GM18498 (cell line): ENCODE data around the gene MARVELD1.
"Not testable (repeated sequence)": the region's sequence is repeated elsewhere in the genome, so short reads cannot be mapped to it uniquely, and the experiment has no call there.

ENCODE experiments used
- ATAC-seq: cut with Tn5 transposase; IDR thresholded peaks from one replicate; pipeline ENCODE4 v1.9.1; 2021; ENCODE audit warnings: mild to moderate bottlenecking, moderate library complexity; ENCODE audit not compliant: unreplicated experiment

MARVELD1 gene

DNA sequence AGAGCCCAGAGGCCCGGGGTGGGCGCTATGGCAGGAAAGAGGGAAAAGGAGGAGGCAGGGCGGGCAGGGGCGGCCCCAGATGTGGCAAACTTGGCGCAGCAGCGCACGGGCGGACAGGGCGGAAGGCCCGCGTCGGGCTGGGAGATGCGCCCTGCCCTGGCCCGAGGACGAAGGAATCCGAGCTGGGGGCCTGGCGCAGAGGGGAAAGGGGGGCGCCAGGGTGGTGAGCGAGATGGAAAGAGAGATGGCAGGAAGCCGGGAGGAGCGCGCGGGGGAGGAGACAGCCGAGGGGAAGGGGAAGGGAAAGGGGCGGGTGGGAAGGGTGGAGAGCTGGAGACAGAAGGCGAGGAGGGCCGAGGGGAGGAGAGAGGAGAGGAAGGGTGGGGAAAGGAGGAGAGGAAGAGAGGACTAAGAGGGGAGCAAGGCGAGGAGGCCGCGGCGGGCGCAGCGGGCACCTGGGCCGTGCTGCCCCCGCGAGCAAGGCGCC is at the start of gene MARVELD1:
Gene MARVELD1 (plus strand): TSS at position 392 of the 487 bp plus-strand sequence. CDS start 147 bp downstream, outside the sequence.
- ATAC-seq, result no peak

DNA sequence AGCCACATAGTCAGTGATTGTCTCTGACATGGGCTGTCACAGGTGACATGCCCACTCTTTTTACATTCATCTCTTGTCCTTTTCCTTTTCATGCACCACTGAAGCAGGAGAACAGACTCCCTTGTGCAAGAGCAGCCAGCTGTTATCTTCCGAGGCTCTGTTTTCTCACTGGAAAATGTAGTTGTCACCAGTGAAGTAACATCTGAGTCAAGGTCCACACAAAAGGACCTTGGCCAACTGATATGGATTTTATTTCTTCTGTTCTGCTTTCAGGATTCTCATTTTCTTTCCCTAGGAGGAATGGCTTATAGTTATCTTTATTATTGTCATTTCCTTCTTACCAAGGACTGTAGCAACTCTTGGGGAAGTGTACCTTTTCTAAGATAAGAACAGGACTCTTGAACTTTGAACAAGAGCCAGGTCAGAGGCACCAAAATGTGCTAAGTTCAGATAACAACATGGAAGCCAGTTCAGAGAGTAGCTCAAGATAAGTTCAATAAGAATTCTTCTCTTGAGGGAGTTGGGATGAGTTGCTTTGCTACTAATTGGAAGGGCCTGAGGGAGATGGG is 49.2 kb upstream of the MARVELD1 start:
- no peak for ATAC-seq

DNA sequence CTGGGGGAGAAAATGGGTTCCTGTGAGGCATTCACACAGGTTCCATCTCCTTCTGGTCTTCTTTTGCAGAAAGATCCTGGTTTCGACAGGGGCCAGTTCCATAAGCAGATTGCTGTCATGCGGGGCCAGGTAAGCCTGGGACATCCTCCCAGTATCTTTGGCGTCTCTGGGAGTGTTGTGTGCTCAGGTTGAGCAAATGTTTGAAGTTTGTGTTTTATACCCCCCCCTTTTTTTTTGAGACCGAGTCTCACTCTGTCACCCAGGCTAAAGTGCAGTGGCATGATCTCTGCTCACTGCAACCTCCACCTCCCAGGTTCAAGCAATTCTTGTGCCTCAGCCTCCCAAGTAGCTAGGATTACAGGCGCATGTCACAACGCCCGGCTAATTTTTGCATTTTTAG is 46.5 kb upstream of the MARVELD1 start:
- ATAC-seq, result no peak

DNA sequence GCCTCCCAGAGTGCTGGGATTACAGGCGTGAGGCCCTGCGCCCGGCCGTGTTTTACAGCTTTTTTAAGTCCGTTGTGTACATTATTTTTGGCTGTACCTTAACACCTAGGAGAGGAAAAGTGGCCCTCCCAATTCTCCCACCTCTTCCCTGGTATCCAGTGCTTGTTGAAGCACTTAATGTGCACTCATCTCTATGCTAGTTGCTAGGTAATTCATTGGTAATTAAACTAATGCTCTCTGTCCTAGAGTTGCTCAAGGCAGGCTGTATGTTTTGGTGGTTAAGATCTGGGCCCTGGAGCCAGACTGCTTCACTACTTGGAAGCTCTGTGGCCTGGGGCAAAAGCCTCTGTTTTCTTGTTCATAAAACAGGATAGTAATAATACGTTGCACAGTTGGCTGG is 46.1 kb upstream of the MARVELD1 start:
- ATAC-seq, result no peak

DNA sequence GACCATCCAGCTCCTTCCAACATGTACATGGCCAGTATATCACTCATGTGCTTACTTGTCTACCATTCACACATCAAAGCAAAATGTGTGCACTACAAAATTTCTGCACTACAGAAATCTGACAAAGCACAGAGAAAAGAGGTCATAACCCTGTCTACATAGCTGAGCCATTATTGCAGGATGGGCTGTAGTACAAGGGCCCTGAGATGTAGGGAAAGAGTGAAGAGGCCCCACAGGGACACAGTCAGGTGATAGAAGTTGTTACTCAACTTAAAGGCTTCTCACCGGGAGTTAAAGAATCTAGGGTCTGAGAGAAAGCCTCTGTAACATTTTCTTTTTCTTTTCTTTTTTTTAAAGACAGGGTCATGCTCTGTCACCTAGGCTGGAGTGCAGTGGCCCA is 44.0 kb upstream of the MARVELD1 start:
- ATAC-seq, result no peak

DNA sequence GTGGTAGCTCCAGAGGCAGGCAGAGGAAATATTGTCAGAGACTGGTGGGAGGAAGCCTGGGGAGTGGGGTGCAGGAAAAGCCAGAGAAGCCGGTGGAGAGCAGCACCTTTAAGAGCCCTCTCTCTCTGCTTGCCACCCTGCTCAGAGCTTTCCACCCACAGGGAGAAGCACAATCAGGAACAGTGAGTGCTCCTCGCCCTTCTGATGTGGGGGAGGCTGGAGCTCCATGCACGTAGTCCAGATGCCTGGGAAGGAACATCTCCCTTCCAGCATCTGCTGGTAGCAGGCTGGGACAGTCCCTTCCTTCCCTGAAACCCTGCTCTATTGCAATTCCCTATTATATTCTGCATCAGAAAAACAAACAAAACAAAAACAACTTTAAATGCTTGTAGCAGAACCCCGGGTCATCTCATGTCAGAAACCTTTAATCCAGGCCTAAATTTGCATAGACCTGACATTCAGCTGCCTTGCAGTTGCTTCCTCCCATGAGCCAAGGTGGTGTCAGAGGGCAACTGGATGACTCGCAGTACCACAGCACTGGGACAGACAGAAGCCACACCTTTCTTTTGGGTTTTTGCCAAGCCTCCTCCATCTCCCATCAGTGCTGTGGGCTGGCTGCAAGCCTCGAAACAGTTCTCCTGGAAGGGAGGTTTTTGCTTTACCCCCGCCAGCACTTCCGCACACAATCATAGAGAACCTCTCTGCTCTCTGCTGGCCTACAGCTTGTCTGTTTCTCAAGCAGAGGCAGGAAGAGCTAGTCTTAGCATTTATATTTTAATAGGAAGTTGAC is 39.6 kb upstream of the MARVELD1 start:
- ATAC-seq, result no peak

DNA sequence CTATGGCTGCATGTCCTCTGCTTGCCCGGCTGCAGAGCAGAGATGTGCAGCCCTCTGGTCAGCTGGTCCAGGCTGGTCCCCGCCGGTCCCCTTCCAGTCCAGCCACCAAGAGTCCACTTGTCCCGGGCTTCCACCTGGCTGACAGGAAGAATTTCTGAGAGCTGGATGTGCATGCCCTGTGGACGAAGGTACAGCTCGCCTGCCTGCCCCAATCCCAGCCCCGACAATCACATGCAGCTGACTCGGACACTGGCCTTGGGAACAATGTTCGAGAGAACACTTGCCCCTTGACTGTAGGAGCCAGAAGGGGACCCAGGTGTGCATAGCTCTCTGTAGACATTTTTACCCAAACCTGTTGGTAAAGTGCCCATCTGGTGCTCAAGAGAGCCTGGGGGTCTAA is 38.3 kb upstream of the MARVELD1 start:
- ATAC-seq, result no peak

DNA sequence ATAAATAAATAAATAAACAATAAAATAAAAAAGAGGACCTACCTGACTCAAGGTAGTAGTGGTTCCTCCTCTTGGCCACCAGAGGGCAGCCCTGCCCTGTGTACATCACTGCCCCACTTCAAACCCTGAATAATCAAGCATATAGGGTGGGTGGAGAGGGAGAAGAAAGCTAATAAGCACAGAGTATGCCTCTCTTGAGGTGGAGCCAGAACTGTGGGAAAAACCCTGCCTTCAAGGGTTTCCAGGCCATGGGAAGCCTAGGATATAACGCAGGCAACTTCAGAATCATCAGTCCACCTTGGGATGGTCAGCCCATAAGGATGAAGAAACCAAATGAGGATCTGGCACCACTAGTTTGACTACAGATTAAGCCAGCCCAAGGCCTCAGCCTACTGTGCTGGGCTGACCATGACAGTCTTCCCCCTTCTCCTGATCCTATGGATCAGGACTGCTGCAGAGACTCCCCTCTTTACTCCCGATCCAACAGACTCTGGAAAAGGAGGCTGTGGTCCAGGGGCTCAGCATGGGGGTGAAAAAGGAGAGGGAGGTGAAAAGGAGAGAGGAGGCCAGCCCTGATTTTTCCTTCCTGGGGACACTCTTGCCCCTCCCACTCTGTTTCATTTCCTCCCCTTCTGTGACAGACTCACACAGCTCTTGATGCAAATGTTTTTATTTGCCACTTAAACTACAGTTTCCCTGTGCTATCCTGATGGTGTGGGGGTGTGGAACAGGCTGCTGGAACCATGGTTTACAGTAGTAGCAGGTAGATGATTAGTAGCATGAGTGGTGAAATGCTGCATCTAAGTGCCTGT is 36.6 kb upstream of the MARVELD1 start:
- peak; percentile 72 for ATAC-seq

DNA sequence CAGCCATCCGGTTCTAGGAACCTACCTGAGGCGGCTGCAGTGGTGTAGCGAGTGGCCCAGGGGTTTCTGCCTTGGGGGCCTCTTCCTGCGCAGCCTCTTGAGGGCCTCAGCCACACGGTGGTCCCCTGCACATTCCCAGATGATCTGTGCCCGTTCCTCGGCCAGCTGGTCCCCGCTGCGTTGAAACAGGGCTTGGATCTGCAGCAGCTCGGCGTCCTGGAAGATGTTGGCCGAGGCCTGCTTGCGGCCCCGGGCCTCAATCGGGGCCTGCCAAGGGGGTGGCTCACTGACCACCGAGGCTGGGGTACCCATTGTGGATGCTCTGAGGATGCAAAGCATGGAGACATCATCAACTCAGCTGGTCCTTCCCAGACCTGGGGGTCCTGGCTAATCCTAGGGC is 33.9 kb upstream of the MARVELD1 start:
- ATAC-seq, result no peak

DNA sequence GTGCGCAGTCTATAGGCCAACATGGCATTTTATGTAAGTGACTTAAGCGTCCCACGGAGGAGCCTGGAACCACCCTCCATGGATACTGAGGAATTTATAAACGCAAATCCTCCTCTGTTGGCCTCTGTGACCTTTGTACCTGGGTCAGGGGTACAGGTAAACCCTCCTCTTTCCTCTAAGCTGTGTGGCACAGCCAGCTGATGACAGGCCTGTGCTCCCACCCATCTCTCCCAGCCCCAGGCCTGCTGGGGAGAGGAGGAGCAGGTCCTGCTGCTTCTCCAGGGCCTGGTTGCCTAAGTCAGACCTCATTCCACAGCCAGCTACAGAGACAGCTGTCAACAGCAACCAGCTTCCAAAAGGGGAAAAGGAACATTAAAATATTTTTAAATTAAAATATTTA is 31.5 kb upstream of the MARVELD1 start:
- no peak for ATAC-seq

DNA sequence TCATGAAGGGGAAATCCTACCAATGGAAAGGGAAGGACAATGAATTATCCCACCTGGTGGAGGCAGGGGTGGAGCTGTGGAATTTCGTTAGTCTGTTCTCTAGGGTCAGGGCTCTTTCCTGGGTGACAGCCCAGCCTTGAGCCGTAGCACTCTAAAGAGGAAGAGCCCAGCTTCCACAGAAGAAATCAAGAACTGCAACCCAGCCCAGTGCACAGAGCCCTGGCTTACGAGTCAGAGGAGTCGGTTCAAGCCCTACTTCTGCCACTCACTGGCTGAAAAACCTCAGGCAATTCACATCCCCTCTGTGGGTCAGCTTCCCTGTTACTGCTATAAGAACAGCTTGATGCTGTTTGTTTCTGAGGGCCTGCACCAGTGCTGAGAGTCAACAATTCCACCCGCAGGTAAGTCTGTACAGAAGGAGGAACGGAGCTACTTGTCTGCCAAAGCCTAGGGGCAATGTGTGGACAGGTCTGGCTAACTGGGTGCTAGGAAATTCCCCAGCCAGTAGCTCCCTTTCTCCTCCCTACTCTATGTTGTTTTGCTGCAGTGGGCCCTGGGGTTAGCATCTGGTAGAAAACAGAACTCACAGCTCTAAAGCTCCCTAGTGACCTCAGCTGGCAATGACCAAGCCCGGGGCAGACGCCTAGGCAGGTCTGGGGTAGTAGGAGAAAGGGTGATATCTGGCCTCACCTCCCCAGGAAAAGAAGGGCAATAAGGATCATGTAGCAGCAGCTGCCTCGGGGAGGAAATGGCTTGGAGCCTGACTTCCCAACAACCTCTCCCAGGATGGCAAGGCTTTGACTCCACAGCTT is 29.8 kb upstream of the MARVELD1 start:
- ATAC-seq, result no peak

DNA sequence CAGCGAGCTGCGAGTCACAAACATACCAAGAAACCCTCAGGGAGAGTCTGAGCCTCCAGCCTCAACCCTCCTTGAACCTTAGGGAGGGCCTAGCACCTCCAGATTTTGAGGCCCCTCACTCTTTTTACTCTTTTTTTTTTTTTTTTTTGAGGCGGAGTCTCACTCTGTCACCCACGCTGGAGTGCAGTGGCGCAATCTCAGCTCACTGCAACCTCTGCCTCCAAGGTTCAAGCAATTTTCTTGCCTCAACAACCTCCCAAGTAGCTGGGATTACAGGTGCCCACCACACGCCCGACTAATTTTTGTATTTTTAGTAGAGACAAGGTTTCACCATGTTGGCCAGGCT is 29.2 kb upstream of the MARVELD1 start:
- not testable (repeated sequence) for ATAC-seq

DNA sequence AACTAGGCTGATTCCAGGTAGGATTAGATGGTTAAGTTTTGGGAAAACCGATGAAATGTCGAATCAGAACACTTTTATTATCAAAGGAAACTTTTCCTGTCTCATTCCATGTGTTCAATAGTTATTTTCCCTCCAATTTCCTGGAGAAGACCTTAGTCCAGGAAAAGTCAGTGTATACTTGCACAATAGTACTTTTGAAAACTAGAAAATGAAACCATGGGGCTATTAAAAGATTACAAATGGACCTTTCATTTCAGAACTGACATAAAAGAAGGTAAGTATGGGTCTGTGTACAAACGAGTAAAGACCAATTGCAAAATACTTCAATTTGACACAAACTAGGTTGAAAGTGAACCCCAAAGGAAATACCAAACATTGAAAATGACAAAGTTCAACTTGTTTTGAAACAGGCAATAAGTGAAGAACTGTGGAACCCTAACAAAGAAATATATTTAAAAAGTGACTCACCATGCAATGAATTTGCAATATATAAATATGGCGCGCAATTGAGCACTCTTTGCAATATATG is 28.6 kb upstream of the MARVELD1 start:
- ATAC-seq, result no peak

DNA sequence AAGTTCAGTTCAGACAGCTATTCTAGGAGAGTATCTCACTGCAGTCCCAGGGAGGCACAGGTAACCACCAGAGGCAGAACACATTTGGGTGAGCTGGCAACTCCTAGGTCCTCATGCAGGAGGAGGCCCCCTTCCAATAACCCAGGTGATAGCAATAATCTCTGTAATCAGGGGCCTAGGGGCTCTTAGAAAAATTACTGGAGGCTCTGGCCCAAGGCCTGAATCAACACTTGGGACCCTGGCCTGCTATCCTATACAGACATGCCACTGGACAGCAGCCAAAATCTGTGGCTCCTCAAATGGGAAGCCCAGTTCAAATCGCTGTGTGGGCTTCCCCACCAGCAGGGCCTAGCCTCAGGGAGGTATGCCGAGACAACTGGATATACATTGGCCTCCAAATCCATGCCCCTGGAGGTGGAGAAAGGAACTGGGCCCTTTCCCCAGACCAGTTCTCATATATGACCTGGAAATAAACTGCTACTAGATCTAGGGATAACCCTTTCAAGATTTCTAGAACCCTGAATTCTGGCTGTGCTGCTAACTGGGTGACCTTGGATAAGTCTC is 28.1 kb upstream of the MARVELD1 start:
- no peak for ATAC-seq

DNA sequence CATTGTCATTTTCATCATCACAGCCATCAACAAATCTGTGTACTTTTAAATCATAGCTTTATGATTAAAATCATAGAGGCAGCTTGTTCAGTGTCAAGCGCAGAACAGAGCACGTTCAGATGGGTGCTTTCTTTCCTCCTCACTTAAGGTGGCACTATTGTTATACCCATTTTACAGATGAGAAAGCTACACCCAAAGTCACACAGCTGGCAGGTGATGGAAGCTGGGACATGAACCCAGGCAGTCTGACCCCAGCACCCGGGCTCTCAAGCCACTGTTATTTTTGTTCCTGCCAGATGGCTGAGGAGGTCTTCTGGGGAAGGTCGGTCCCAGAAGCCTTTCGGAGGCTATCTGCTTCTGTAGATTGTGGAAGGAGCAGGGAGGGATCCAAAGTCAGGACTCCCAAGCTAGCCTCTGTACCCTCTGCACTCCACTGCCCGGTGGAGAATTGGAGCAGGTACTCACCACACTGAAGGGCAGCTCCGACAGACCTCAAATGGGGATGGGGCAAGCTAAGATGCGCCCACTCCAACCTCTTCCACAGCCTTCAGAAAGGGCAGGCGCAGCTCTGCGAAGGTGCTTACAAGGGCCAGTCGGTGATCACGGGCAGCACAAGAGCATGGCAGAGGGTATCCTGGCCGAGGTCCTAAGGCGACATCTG is 27.1 kb upstream of the MARVELD1 start:
- ATAC-seq, result no peak

DNA sequence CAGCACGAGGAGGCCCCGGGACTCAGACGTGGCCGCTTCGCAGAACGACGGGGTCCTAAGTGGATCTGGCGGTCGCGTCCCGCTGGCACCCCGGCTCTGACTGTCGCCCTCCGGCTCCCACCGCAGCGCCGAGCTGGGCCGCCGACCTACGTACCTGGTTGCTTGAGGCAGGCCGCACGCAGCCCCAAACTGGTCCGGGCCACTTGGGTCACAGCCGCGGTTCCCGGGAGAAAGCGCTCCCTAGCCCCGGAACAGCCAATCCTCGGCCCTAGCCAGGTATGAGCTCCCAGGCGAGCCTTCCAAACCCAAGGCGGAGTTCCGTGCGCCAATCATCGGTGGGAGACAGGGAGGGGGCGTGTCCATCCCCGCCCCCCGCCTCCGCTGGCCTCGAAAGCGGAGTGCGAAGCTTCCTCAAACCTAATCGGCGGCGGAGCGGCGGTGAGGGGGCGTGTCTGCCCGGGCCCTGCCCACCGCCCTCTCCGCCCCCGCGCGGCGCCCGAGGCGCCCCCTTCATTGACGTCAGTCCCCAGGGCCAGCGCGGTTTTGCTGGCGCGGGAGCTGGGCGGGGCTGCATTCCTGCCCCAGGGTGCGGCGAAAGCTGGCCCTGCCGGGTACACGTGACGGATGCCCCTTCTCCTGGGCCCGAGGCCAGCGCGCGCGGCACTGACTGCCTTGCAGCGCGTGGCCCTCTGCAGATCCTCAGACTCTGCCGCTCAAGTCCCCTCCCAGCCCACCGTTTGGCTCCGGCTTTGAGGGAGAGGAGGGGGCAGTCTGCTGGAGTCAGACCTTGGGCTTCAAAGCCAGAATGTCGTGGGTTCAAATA is 26.4 kb upstream of the MARVELD1 start, which contains the start of gene AVPI1:
Gene AVPI1 (minus strand): TSS at position 280 of the 823 bp plus-strand sequence. CDS start 7,336 bp downstream, outside the sequence.
- ATAC-seq, result peak; percentile 95

DNA sequence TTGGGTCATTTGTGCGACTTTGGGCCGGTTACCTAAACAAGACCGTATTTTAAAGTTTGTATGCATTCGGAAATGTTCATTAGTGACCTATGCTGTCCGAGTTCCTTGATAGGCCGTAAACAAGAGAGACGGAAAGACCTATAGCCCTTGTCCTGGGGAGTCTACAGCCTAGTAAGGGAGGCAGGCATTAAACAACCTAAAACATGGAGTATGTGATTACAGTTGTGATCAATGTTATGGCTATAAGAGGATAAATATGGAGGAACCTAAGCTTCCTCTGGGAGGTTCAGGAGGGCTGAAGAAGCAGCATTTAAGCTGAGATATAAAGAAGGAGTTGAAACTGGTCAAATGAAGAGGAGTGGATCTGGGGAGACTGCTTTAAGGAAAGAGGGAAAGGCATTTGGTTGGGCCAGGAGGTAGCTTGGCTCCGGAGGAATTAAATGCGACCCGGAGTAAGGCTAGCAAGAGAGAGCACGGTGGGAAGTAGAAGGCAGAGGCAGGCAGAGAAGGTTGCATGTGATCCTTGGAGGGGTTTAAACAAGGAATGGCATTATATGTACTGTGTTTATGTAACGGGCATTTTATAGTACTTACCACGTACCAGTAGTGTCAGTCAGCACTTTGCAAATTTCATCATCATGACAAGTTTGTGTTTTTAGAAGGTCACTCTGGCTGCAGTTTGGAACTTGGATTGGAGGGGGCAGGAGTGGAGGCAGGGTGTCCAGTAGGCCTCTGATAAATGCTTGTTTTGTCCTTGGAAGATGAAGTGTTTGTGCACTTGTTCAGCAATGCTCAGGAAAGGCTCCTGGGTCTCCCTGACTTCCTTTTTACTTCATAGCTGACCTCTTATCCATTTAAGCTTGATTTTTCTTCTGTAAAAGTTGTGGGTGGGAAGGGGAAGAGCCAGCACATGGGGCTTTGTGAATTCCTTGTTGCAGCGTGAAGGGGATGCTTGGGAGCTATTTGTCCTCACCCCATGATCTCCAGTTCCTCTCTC is 25.4 kb upstream of the MARVELD1 start:
- ATAC-seq, result no peak
